ENCODE measurements around the gene EXOG. TPM values are rescaled to one million over a fixed set of nuclear protein-coding genes. Genes with fewer than 3 reads are reported as not detected.

Gene EXOG
- total and polyA plus RNA-seq, 2 of the 13 experiments (the other 11 are each of a cell fraction or from before 2014, with no cell fraction given), result 5.5 to 9.5 TPM

- DNase-seq (ENCODE audit: low spot score) (no peak), ATAC-seq (no peak), FAIRE-seq (no peak)
- Histone ChIP-seq H2AFZ (ENCODE audit: low read length) (no peak overlapping the region), H3K79me2 (ENCODE audit: insufficient read depth, low read length) (peaks cover 21% of the 10 kb centered on the region), H3K9me3 (ENCODE audit: low read length) (no peaks in the 10 kb centered on the region), H3K4me2 (ENCODE audit: low read depth, low read length) (no peak overlapping the region), H3K9ac (ENCODE audit: insufficient read depth, low read depth, low read length) (no peak overlapping the region), H3K4me1 (ENCODE audit: insufficient read depth, low read length) (peaks cover 21% of the 10 kb centered on the region), H4K20me1 (ENCODE audit: insufficient read depth, low read length) (peaks cover 46% of the 10 kb centered on the region), H3K4me3 (replicated peaks in 1 of 3; ENCODE audit: insufficient read depth in 1 of 3, low read depth in 2 of 3, low read length in 3 of 3) (no peak overlapping the region), H3K27ac (ENCODE audit: extremely low read length, insufficient read depth, low read length) (no peak overlapping the region), H3K27me3 (ENCODE audit: control insufficient read depth in 1 of 2, insufficient read depth in 2 of 2, low read length in 2 of 2) (no peaks in the 10 kb centered on the region), H3K36me3 (replicated peaks in 1 of 2; ENCODE audit: control insufficient read depth in 1 of 2, insufficient read depth in 2 of 2, low read length in 2 of 2) (peaks cover 23 to 41% of the 10 kb centered on the region in 2 experiments)
- intact Hi-C loops (cut with micrococcal nuclease; ENCODE audit: unreplicated experiment), result no loop called here
- ChIA-PET POLR2A (no interaction called here), CTCF (ENCODE audit: low intra/inter-chr PET ratio, low total read pairs) (no interaction called here)
- WGBS (ENCODE audit: low lambda C conversion rate), result 98% methylated on average over 11 of the region's 21 CpGs
- in situ Hi-C loops (cut with HindIII; ENCODE audit: extremely low pct_ligation_motif_present, low pct_unique_long_range_greater_than_20kb), result no loop called here
- no TSS peak for BruUV-seq (replicated peaks)
- TF ChIP-seq MTA1 (CRISPR knock-in tag; IDR thresholded peaks at IDR 0.05; ENCODE audit: borderline replicate concordance) (no peak), RBM22 (optimal IDR thresholded peaks at IDR 0.05; ENCODE audit: low read length) (no peak), ZFP91 (CRISPR knock-in tag; IDR thresholded peaks at IDR 0.05; ENCODE audit: borderline replicate concordance) (no peak), ATF4 (CRISPR knock-in tag; IDR thresholded peaks at IDR 0.05) (no peak), PRMT3 (CRISPR knock-in tag; IDR thresholded peaks at IDR 0.05; ENCODE audit: borderline replicate concordance, low read depth) (no peak), KAT2B (IDR thresholded peaks at IDR 0.05; ENCODE audit: borderline replicate concordance, low read depth, low read length) (no peak), ZNF605 (CRISPR knock-in tag; IDR thresholded peaks at IDR 0.05) (no peak), AFF4 (CRISPR knock-in tag; IDR thresholded peaks at IDR 0.05) (no peak), ZFY (CRISPR knock-in tag; IDR thresholded peaks at IDR 0.05) (no peak), ZNF569 (CRISPR knock-in tag; IDR thresholded peaks at IDR 0.05; ENCODE audit: borderline replicate concordance) (no peak), POLR2AphosphoS5 (IDR thresholded peaks at IDR 0.05; ENCODE audit: low read depth, low read length) (no peak), EED (CRISPR knock-in tag; IDR thresholded peaks at IDR 0.05) (no peak), ZKSCAN1 (IDR thresholded peaks at IDR 0.05; ENCODE audit: low read length) (no peak), YEATS2 (CRISPR knock-in tag; IDR thresholded peaks at IDR 0.05; ENCODE audit: borderline replicate concordance) (no peak), ZNF776 (CRISPR knock-in tag; IDR thresholded peaks at IDR 0.05) (no peak), ZNF275 (CRISPR knock-in tag; IDR thresholded peaks at IDR 0.05; ENCODE audit: borderline replicate concordance) (no peak), NFYC (CRISPR knock-in tag; IDR thresholded peaks at IDR 0.05) (no peak)
These were observed 18.9 kb upstream of the EXOG start for GRCh38 chr3:38477057-38477820.
